GM12878 (cell line): ENCODE data around the gene TADA1. TPM values are rescaled to one million over a fixed set of nuclear protein-coding genes. Genes with fewer than 3 reads are reported as not detected.
A peak's percentile ranks its signal among the peaks of the same experiment; 100 is the strongest.

ENCODE experiments used
- ASH2L ChIP-seq: fragments of 300-600, 200-600 bp; sonication (generic); IDR thresholded peaks from 2 replicates; pipeline ENCODE4 v1.6.1; 2017; ENCODE audit warnings: low read depth, mild to moderate bottlenecking, borderline replicate concordance
- BCL11A ChIP-seq: IDR thresholded peaks from 2 replicates; pipeline ENCODE4 v1.6.1; 2011; ENCODE audit warnings: low read depth, low read length
- CHD2 ChIP-seq: IDR thresholded peaks from 2 replicates; pipeline ENCODE4 v1.6.1; 2011; ENCODE audit warnings: low read depth, low read length, improper control_type of control experiment, borderline replicate concordance
- ELK1 ChIP-seq: IDR thresholded peaks from 2 replicates; pipeline ENCODE4 v1.6.1; 2012; ENCODE audit warnings: low read depth, low read length, improper control_type of control experiment
- ETV6 ChIP-seq, 2 experiments: fragments of 450-650 bp in 1 of 2; IDR thresholded peaks in 1 of 2; conservative IDR thresholded peaks in 1 of 2; 2 replicates each; pipeline ENCODE4 v1.6.1; 2014; ENCODE audit warnings: antibody characterized with exemption in 1 of 2, borderline replicate concordance in 1 of 2, low read depth in 1 of 2, mild to moderate bottlenecking in 1 of 2, moderate library complexity in 1 of 2
- HCFC1 ChIP-seq: fragments of 150-350 bp; IDR thresholded peaks from 2 replicates; pipeline ENCODE4 v1.6.1; 2014; ENCODE audit warnings: low read length
- IRF3 ChIP-seq: fragments of 450-650 bp; IDR thresholded peaks from 2 replicates; pipeline ENCODE4 v1.6.1; 2014; ENCODE audit warnings: mild to moderate bottlenecking
- KAT2A ChIP-seq: conservative IDR thresholded peaks from 2 replicates; pipeline ENCODE4 v1.6.1; 2011; ENCODE audit warnings: low read depth, low read length; ENCODE audit not compliant: control insufficient read depth
- MEF2B ChIP-seq: fragments of 450-650 bp; IDR thresholded peaks from 2 replicates; pipeline ENCODE4 v1.6.1; 2018; ENCODE audit warnings: mild to moderate bottlenecking, moderate library complexity; ENCODE audit not compliant: partially characterized antibody, poor library complexity, severe bottlenecking
- NFIC ChIP-seq: IDR thresholded peaks from 2 replicates; pipeline ENCODE4 v1.6.1; 2012; ENCODE audit warnings: low read depth, mild to moderate bottlenecking, inconsistent platforms, low read length, moderate library complexity
- PBX3 ChIP-seq: IDR thresholded peaks from 2 replicates; pipeline ENCODE4 v1.6.1; 2011; ENCODE audit warnings: mild to moderate bottlenecking, low read depth, low read length, moderate library complexity; ENCODE audit not compliant: insufficient replicate concordance
- SMARCA5 ChIP-seq: fragments of 450-650 bp; IDR thresholded peaks from 2 replicates; pipeline ENCODE4 v1.6.1; 2017; ENCODE audit warnings: mild to moderate bottlenecking
- SP1 ChIP-seq: IDR thresholded peaks from one replicate; pipeline ENCODE4 v1.6.1; 2011; ENCODE audit warnings: low read depth, low read length
- SRF ChIP-seq, 2 experiments: IDR thresholded peaks; 2 replicates each; pipeline ENCODE4 v1.6.1; 2011; ENCODE audit warnings: low read depth in 2 of 2, low read length in 2 of 2, mild to moderate bottlenecking in 1 of 2, moderate library complexity in 1 of 2
- TARDBP ChIP-seq: IDR thresholded peaks from 2 replicates; pipeline ENCODE4 v1.6.1; 2016; ENCODE audit warnings: borderline replicate concordance
- TCF7 ChIP-seq: IDR thresholded peaks from 2 replicates; pipeline ENCODE4 v1.6.1; 2014; ENCODE audit warnings: antibody characterized with exemption, borderline replicate concordance
- YY1 ChIP-seq: IDR thresholded peaks from 2 replicates; pipeline ENCODE4 v1.6.1; 2011; ENCODE audit warnings: low read depth, mild to moderate bottlenecking, low read length
- ZBTB33 ChIP-seq: fragments of 450-650 bp; IDR thresholded peaks from 2 replicates; pipeline ENCODE4 v1.6.1; 2017; ENCODE audit warnings: mild to moderate bottlenecking
- ZSCAN29 ChIP-seq: fragments of 450-650 bp; IDR thresholded peaks from 2 replicates; pipeline ENCODE4 v1.6.1; 2017; ENCODE audit warnings: mild to moderate bottlenecking, moderate library complexity
- polyA plus RNA-seq, 11 experiments: library from polyadenylated mRNA; depleted of rRNA in 4 of 11; unstranded in 6 of 11; stranded (reverse) in 5 of 11; fragments of >200 nt; fragmentation: Nextera tagmentation in 4 of 11; fragmentation: Illumina TruSeq in 1 of 11; extraction: Ambion mirVana in 4 of 11; extraction: Trizol in 1 of 11; gene quantifications; 1 replicate in 1 of 11; 2 replicates in 10 of 11; pipeline versions ENCODE4 v1.2.1 to v1.2.3, GENCODE V29; 2011 to 2016; ENCODE audit warnings: inconsistent platforms in 2 of 11, missing spikeins in 2 of 11, low read depth in 1 of 11
- total RNA-seq, 4 experiments: library from RNA; depleted of rRNA in 3 of 4; stranded (reverse); fragments of >200 nt in 3 of 4; fragmentation: Illumina TruSeq in 1 of 4; extraction: Trizol in 1 of 4; gene quantifications; 2 replicates each; pipeline versions ENCODE4 v1.2.1 to v1.2.3, GENCODE V29; 2013 to 2021
- TF ChIP-seq, protein P1 (sequence below): fragments of 450-650 bp; formaldehyde crosslinking; IDR thresholded peaks from 2 replicates; pipeline ENCODE4 v1.5.0; 2022; ENCODE audit warnings: mild to moderate bottlenecking, missing genetic modification characterization
- TF ChIP-seq, protein P2 (sequence below): IDR thresholded peaks from 2 replicates; pipeline ENCODE4 v1.6.1; 2012; ENCODE audit warnings: low read depth, low read length, improper control_type of control experiment

The TADA1 gene
- total and polyA plus RNA-seq, 10 of the 15 experiments (the other 5 are each of a cell fraction or from before 2014, with no cell fraction given), result 15.2 to 38.6 (median 26.5) TPM

- TF ChIP-seq, protein P1, sequence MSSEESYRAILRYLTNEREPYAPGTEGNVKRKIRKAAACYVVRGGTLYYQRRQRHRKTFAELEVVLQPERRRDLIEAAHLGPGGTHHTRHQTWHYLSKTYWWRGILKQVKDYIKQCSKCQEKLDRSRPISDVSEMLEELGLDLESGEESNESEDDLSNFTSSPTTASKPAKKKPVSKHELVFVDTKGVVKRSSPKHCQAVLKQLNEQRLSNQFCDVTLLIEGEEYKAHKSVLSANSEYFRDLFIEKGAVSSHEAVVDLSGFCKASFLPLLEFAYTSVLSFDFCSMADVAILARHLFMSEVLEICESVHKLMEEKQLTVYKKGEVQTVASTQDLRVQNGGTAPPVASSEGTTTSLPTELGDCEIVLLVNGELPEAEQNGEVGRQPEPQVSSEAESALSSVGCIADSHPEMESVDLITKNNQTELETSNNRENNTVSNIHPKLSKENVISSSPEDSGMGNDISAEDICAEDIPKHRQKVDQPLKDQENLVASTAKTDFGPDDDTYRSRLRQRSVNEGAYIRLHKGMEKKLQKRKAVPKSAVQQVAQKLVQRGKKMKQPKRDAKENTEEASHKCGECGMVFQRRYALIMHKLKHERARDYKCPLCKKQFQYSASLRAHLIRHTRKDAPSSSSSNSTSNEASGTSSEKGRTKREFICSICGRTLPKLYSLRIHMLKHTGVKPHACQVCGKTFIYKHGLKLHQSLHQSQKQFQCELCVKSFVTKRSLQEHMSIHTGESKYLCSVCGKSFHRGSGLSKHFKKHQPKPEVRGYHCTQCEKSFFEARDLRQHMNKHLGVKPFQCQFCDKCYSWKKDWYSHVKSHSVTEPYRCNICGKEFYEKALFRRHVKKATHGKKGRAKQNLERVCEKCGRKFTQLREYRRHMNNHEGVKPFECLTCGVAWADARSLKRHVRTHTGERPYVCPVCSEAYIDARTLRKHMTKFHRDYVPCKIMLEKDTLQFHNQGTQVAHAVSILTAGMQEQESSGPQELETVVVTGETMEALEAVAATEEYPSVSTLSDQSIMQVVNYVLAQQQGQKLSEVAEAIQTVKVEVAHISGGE, result no peak
- TF ChIP-seq ZSCAN29, result no peak
- no peak for TF ChIP-seq ETV6 (conservative IDR thresholded peaks at IDR 0.05 in 1 of 2, IDR thresholded peaks at IDR 0.05 in 1 of 2; ENCODE audit: borderline replicate concordance in 1 of 2, low read depth in 1 of 2)
- no peak for TF ChIP-seq TCF7
- peak; percentile 66 for TF ChIP-seq YY1
- no peak for TF ChIP-seq ZBTB33
- peak; percentile 22 for TF ChIP-seq MEF2B
- no peak for TF ChIP-seq SMARCA5
- no peak for TF ChIP-seq NFIC
- no peak for TF ChIP-seq TARDBP
- peak; percentile 71 for TF ChIP-seq CHD2
- no peak for TF ChIP-seq ASH2L
- TF ChIP-seq HCFC1, result no peak
- TF ChIP-seq ELK1, result peak; percentile 82
- no peak for TF ChIP-seq BCL11A
- TF ChIP-seq, protein P2, sequence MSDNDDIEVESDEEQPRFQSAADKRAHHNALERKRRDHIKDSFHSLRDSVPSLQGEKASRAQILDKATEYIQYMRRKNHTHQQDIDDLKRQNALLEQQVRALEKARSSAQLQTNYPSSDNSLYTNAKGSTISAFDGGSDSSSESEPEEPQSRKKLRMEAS, result peak; percentile 96
- no peak for TF ChIP-seq PBX3
- TF ChIP-seq SP1, result peak; percentile 6
- TF ChIP-seq IRF3, result no peak
- no peak for TF ChIP-seq KAT2A
- TF ChIP-seq SRF (IDR thresholded peaks at IDR 0.05; ENCODE audit: low read depth in 2 of 2, low read length in 2 of 2), result 0 out of 4 replicates have a peak, but pooled peaks have one; percentile 16
Measured at GRCh38 chr1:166838766-166839599, 37.1 kb downstream of the TADA1 start, which contains the start of gene POGK (continued).
